Loucy (cell line): ENCODE data around the gene LAMA5.

Experiments used
- EZH2phosphoT487 ChIP-seq: fragments of 200-600 bp; IDR thresholded peaks from 2 replicates; pipeline ENCODE4 v1.6.1; 2018; ENCODE audit warnings: antibody characterized with exemption, mild to moderate bottlenecking, moderate library complexity, borderline replicate concordance
- TF ChIP-seq, protein P1 (sequence below): fragments of 200-600 bp; sonication (generic); conservative IDR thresholded peaks from 2 replicates; pipeline ENCODE4 v1.5.1; 2014; ENCODE audit warnings: mild to moderate bottlenecking, antibody characterized with exemption, low read length

DNA sequence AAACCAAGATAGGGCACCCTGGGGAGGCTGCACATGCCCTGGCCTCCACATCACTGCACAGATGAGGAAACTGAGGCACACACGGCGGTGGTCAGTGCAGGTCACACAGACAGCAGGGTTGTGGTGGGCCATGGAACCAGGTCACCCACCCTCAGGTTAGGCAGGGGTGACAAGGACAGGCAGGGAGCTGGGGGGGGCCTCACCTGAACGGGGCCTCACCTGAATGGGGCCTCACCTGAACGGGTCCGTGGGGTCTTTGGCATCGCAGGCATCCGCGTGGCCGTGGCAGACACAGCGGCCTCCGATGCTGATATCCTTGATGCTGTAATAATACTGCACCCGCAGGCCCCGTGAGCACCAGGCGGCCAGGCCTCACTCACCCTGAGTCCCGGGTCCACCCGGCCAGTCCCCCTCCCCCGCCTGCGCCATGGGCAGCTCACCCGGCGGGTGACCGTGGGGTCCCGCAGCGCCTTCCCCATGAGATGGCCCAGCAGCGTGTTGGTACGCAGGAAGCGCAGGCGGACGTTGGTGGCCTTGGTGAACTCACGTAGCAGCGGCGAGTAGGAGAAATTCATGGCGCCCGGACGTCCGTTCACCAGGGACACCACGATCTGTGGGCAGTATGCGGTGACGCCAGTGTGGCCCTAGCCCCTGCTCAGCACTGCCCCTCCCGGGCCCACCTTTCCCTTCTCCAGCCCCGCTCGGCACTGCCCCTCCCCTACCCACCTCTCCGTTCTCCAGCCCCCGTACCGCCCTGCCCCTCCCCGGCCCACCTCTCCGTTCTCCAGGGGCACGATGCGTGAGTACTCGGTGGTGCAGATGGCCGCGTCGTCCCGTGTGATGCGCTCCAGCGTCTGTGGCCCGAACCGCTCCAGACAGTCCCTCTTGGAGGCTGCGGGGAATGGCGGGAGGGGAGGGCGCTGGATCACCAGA is 15.4 kb downstream of the LAMA5 start:
- TF ChIP-seq, protein P1, sequence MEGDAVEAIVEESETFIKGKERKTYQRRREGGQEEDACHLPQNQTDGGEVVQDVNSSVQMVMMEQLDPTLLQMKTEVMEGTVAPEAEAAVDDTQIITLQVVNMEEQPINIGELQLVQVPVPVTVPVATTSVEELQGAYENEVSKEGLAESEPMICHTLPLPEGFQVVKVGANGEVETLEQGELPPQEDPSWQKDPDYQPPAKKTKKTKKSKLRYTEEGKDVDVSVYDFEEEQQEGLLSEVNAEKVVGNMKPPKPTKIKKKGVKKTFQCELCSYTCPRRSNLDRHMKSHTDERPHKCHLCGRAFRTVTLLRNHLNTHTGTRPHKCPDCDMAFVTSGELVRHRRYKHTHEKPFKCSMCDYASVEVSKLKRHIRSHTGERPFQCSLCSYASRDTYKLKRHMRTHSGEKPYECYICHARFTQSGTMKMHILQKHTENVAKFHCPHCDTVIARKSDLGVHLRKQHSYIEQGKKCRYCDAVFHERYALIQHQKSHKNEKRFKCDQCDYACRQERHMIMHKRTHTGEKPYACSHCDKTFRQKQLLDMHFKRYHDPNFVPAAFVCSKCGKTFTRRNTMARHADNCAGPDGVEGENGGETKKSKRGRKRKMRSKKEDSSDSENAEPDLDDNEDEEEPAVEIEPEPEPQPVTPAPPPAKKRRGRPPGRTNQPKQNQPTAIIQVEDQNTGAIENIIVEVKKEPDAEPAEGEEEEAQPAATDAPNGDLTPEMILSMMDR = no peak
- no peak for TF ChIP-seq EZH2phosphoT487
